Neural progenitor cell (in vitro differentiated cells): ENCODE data around the gene BCR. TPM values are rescaled to one million over a fixed set of nuclear protein-coding genes. Genes with fewer than 3 reads are reported as not detected.
"Not testable (repeated sequence)": the region's sequence is repeated elsewhere in the genome, so short reads cannot be mapped to it uniquely, and the experiment has no call there.

ENCODE experiments used
- DNase-seq: peaks from one replicate; pipeline ENCODE4 v3.0.0-alpha.2; 2016; ENCODE audit warnings: low spot score
- H2AFZ ChIP-seq: fragments of 200-600 bp; sonication (generic); replicated peaks from 2 replicates; pipeline ENCODE4 v1.6.1; 2016; ENCODE audit warnings: antibody characterized with exemption
- H3F3A ChIP-seq: fragments of 200-600 bp; sonication (generic); 2 replicates; pipeline ENCODE4 v1.6.1; 2016; ENCODE audit warnings: antibody characterized with exemption, low read depth
- H3K27ac ChIP-seq: fragments of 200-600 bp; sonication (generic); 2 replicates; pipeline ENCODE4 v1.5.1; 2016; ENCODE audit warnings: mild to moderate bottlenecking
- H3K27me3 ChIP-seq: fragments of 200-600 bp; sonication (generic); 2 replicates; pipeline ENCODE4 v1.6.1; 2016; ENCODE audit warnings: mild to moderate bottlenecking, moderate library complexity
- H3K36me3 ChIP-seq: fragments of 200-600 bp; sonication (generic); 2 replicates; pipeline ENCODE4 v1.5.1; 2016
- H3K4me1 ChIP-seq: fragments of 200-600 bp; sonication (generic); 2 replicates; pipeline ENCODE4 v1.6.1; 2016; ENCODE audit warnings: mixed run types
- H3K4me2 ChIP-seq: fragments of 200-600 bp; sonication (generic); 2 replicates; pipeline ENCODE4 v1.6.1; 2016
- H3K4me3 ChIP-seq: fragments of 200-600 bp; sonication (generic); 2 replicates; pipeline ENCODE4 v1.5.1; 2016
- H3K79me2 ChIP-seq: fragments of 200-600 bp; sonication (generic); 2 replicates; pipeline ENCODE4 v1.6.1; 2016; ENCODE audit warnings: low read depth
- H3K9ac ChIP-seq: fragments of 200-600 bp; sonication (generic); 2 replicates; pipeline ENCODE4 v1.6.1; 2016
- H3K9me3 ChIP-seq: fragments of 200-600 bp; sonication (generic); 2 replicates; pipeline ENCODE4 v1.5.1; 2016; ENCODE audit warnings: low read depth
- H4K20me1 ChIP-seq: fragments of 200-600 bp; sonication (generic); 2 replicates; pipeline ENCODE4 v1.6.1; 2016; ENCODE audit warnings: low read depth
- H3K27ac Mint-ChIP-seq: 3 replicates; pipeline ENCODE4 v1.8.0; 2021; ENCODE audit warnings: mixed read lengths
- H3K27me3 Mint-ChIP-seq: 2 replicates; pipeline ENCODE4 v1.8.0; 2022; ENCODE audit warnings: low read depth, mild to moderate bottlenecking, inconsistent platforms, moderate library complexity, mixed read lengths; ENCODE audit not compliant: insufficient read depth
- H3K36me3 Mint-ChIP-seq: 3 replicates; pipeline ENCODE4 v1.8.0; 2021; ENCODE audit warnings: mixed read lengths
- H3K4me1 Mint-ChIP-seq: 3 replicates; pipeline ENCODE4 v1.8.0; 2021; ENCODE audit warnings: mixed read lengths
- H3K4me3 Mint-ChIP-seq: 3 replicates; pipeline ENCODE4 v1.8.0; 2021; ENCODE audit warnings: mild to moderate bottlenecking, moderate library complexity, mixed read lengths
- H3K9me3 Mint-ChIP-seq: 3 replicates; pipeline ENCODE4 v1.8.0; 2020; ENCODE audit warnings: mixed read lengths
- CTCF ChIP-seq: fragments of 200-600 bp; sonication (generic); IDR thresholded peaks from 2 replicates; pipeline ENCODE4 v1.5.1; 2017; ENCODE audit warnings: antibody characterized with exemption, mild to moderate bottlenecking
- EZH2 ChIP-seq: fragments of 200-600 bp; sonication (generic); IDR thresholded peaks from 2 replicates; pipeline ENCODE4 v1.6.1; 2017; ENCODE audit warnings: antibody characterized with exemption, mild to moderate bottlenecking, moderate library complexity
- EZH2phosphoT487 ChIP-seq: fragments of 200-600 bp; sonication (generic); IDR thresholded peaks from 2 replicates; pipeline ENCODE4 v1.6.1; 2017; ENCODE audit warnings: antibody characterized with exemption
- total RNA-seq: library from RNA; depleted of rRNA; stranded (reverse); fragments of >200 nt; gene quantifications from 2 replicates; pipeline ENCODE4 v1.2.3, GENCODE V29; 2015; ENCODE audit warnings: low replicate concordance

BCR gene
- total RNA-seq, 1 donor from 2014 or later: 35.5 TPM

- H3K4me3 Mint-ChIP-seq, H3K36me3 ChIP-seq, H3K4me1 Mint-ChIP-seq, H3K27me3 Mint-ChIP-seq, H2AFZ ChIP-seq, H3K4me2 ChIP-seq, H3K27me3 ChIP-seq, H3K4me1 ChIP-seq, H3K27ac ChIP-seq, H3K4me3 ChIP-seq, H3K36me3 Mint-ChIP-seq, H3F3A ChIP-seq, H4K20me1 ChIP-seq, H3K9ac ChIP-seq, H3K9me3 ChIP-seq, H3K27ac Mint-ChIP-seq, H3K79me2 ChIP-seq, DNase-seq, H3K9me3 Mint-ChIP-seq: not testable (repeated sequence)
These were observed 131.5 kb downstream of the BCR start for GRCh38 chr22:23311635-23312420.

- no peak overlapping the region for H3K27ac ChIP-seq
- peaks cover 3% of the 10 kb centered on the region for H3K27me3 Mint-ChIP-seq
- DNase-seq: no peak
These were observed 133.7 kb downstream of the BCR start for GRCh38 chr22:23313791-23314567.

DNA sequence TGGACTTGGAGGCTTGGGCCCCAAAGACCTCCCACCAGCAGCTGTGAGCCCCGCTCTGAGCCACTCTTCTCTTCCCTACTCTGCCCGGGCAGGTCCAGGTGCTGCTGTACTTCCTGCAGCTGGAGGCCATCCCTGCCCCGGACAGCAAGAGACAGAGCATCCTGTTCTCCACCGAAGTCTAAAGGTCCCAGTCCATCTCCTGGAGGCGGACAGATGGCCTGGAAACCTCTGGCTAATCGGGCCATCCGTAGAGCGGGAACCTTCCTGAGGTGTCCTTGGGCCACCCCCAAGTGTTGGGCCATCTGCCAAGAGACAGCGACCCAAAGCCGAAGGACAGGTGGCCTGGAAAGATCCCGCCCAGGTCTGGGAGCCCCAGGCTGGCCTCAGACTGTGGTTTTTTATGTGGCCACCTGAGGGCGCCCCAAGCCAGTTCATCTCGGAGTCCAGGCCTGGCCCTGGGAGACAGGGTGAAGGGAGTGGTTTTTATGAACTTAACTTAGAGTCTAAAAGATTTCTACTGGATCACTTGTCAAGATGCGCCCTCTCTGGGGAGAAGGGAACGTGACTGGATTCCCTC is 135.1 kb downstream of the BCR start:
- no peaks in the 10 kb centered on the region for H3K36me3 ChIP-seq
- no peak overlapping the region for H3K4me3 ChIP-seq
- H3K36me3 Mint-ChIP-seq: peaks cover 3% of the 10 kb centered on the region
- H3K9ac ChIP-seq: no peak overlapping the region
- H2AFZ ChIP-seq: no peak overlapping the region
- H3F3A ChIP-seq: no peaks in the 10 kb centered on the region
- peak; percentile 75 for DNase-seq
- no peak overlapping the region for H3K4me3 Mint-ChIP-seq
- no peaks in the 10 kb centered on the region for H3K27me3 ChIP-seq
- no peaks in the 10 kb centered on the region for H4K20me1 ChIP-seq
- no peaks in the 10 kb centered on the region for H3K9me3 Mint-ChIP-seq
- H3K27ac Mint-ChIP-seq: no peak overlapping the region
- TF ChIP-seq CTCF (peak; percentile 80), EZH2 (no peak)
- no peaks in the 10 kb centered on the region for H3K79me2 ChIP-seq
- no peak overlapping the region for H3K27ac ChIP-seq
- H3K4me1 ChIP-seq: no peaks in the 10 kb centered on the region
- no peaks in the 10 kb centered on the region for H3K9me3 ChIP-seq
- H3K27me3 Mint-ChIP-seq: peaks cover 2% of the 10 kb centered on the region
- H3K4me2 ChIP-seq: no peak overlapping the region
- H3K4me1 Mint-ChIP-seq: peaks cover 3% of the 10 kb centered on the region

More at GRCh38 chr22:23313791-23314567, 133.7 kb downstream of the BCR start:
- no peak overlapping the region for H2AFZ ChIP-seq
- Mint-ChIP-seq H3K36me3 (peaks cover 3% of the 10 kb centered on the region), H3K4me1 (peaks cover 7% of the 10 kb centered on the region), H3K27ac (peak overlapping the region; percentile 57), H3K4me3 (no peak overlapping the region), H3K9me3 (no peaks in the 10 kb centered on the region)
- H3K36me3 ChIP-seq: no peaks in the 10 kb centered on the region
- H3K27me3 ChIP-seq: no peaks in the 10 kb centered on the region
- H4K20me1 ChIP-seq: no peaks in the 10 kb centered on the region
- no peak overlapping the region for H3K4me3 ChIP-seq
- no peaks in the 10 kb centered on the region for H3K79me2 ChIP-seq
- TF ChIP-seq CTCF (no peak), EZH2phosphoT487 (no peak), EZH2 (no peak)
- no peaks in the 10 kb centered on the region for H3K4me1 ChIP-seq
- H3K4me2 ChIP-seq: no peak overlapping the region
- no peaks in the 10 kb centered on the region for H3F3A ChIP-seq
- H3K9ac ChIP-seq: no peak overlapping the region
- H3K9me3 ChIP-seq: no peaks in the 10 kb centered on the region

DNA sequence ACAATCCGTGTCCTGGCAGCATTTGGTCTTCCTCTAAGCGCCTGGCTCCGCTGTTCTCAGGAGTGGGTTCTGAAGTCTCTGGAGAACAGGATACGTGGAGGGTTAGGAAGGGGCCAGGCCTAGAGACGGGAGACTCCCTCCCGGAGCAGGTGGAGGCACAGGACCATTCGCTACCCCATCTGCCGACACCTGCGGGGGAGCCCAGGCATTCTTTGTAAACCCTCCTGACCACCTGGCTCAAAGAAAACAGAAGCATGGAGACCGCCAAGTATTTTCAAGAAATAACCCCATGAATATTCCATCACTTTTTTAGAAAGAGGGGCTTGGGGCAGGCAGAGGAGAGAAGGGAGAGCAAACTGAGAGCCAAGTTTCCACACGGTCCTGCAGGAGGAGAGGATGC is 136.3 kb downstream of the BCR start:
- not testable (repeated sequence) for H3K4me2 ChIP-seq, H3K4me3 ChIP-seq, H3K27me3 ChIP-seq, H3K79me2 ChIP-seq, H3K36me3 Mint-ChIP-seq, H3K4me1 ChIP-seq, H3K9me3 Mint-ChIP-seq, H3K36me3 ChIP-seq, H3K9me3 ChIP-seq, H2AFZ ChIP-seq, H3K27ac Mint-ChIP-seq, H3K27me3 Mint-ChIP-seq, DNase-seq, H3K4me1 Mint-ChIP-seq, H3K4me3 Mint-ChIP-seq, H3F3A ChIP-seq, H3K9ac ChIP-seq, H4K20me1 ChIP-seq, H3K27ac ChIP-seq

GRCh38 chr22:23318316-23318715 is 138.0 kb downstream of the BCR start:
- not testable (repeated sequence) for H3K27ac Mint-ChIP-seq, H3K27ac ChIP-seq, DNase-seq, H3K4me1 Mint-ChIP-seq, H3K27me3 Mint-ChIP-seq, H3K9ac ChIP-seq, H3K9me3 ChIP-seq, H3K79me2 ChIP-seq, H3K4me3 Mint-ChIP-seq, H3K27me3 ChIP-seq, H3K36me3 Mint-ChIP-seq, H3K4me3 ChIP-seq, H3K4me1 ChIP-seq, H4K20me1 ChIP-seq, H3K9me3 Mint-ChIP-seq, H3K4me2 ChIP-seq, H2AFZ ChIP-seq, H3F3A ChIP-seq, H3K36me3 ChIP-seq
